Left cardiac atrium (tissue), 4 donors: ENCODE measurements around the gene FAM3A. TPM values are rescaled to one million over a fixed set of nuclear protein-coding genes. Genes with fewer than 3 reads are reported as not detected.

Experiments used
- ATAC-seq, 2 donors: fragments of 200-7000 bp; cut with Tn5 transposase; one replicate each; pipeline ENCODE4 v1.9.1; 2020; ENCODE audit warnings: mild to moderate bottlenecking in 2 of 2, moderate library complexity in 2 of 2
- DNase-seq: peaks from one replicate; pipeline ENCODE4 v3.0.0-alpha.2; 2020
- intact Hi-C, 2 donors: fragments of 100-400 bp; cut with DNase I; formaldehyde crosslinking; loops; one replicate each; pipeline versions ENCODE4 v1.14.1 to v1.15.1; 2022 to 2023
- total RNA-seq, 2 donors: library from RNA; stranded (reverse); fragmentation: NEBNext Ultra II Directional; extraction: Animal tissue kit (Norgen Biotek cat#: 25700); gene quantifications; one replicate each; pipeline ENCODE4 v1.2.1, GENCODE V29; 2021
- donor health status: DM: no; HTN: yes; CAD: no.
- donor health status: DM: no; HTN: yes; CAD: no; lungs with severe emphysema.
- donor health status: DM: yes; HTN: yes; CAD: no.
- donor health status: Dilated cardiomyopathy.

FAM3A gene
- total RNA-seq, 2 donors from 2014 or later = 44.4 to 51.0 TPM

GRCh38 chrX:154485150-154486051 is 30.6 kb downstream of the FAM3A start:
- ATAC-seq (no peak), DNase-seq (no peak)
- intact Hi-C loops = no loop called here

GRCh38 chrX:154484255-154485149 is 31.5 kb downstream of the FAM3A start:
- intact Hi-C loops = no loop called here
- DNase-seq = no peak
- ATAC-seq = peak in 1 of 2 donors; percentile 10

- no peak for ATAC-seq
- no peak for DNase-seq
- intact Hi-C loops = no loop called here
Measured at GRCh38 chrX:154483325-154483724, 32.7 kb downstream of the FAM3A start.

GRCh38 chrX:154482786-154483185 is 33.2 kb downstream of the FAM3A start:
- no peak for DNase-seq
- no peak for ATAC-seq
- intact Hi-C loops = no loop called here

- DNase-seq (no peak), ATAC-seq (no peak)
- intact Hi-C loops = no loop called here
Measured at GRCh38 chrX:154481911-154482601, 34.0 kb downstream of the FAM3A start.

GRCh38 chrX:154481195-154481594 is 34.8 kb downstream of the FAM3A start:
- intact Hi-C loops = no loop called here
- ATAC-seq (no peak), DNase-seq (no peak)

- intact Hi-C loops = no loop called here
- DNase-seq (peak; percentile 93), ATAC-seq (peak; percentile 95 to 97)
Measured at GRCh38 chrX:154478728-154479622, 37.1 kb downstream of the FAM3A start, which contains the start of gene LAGE3. TSS of gene LAGE3 (minus strand) at chrX:154479281. CDS start at chrX:154478915, 366 bp downstream.

GRCh38 chrX:154477891-154478477 is 38.0 kb downstream of the FAM3A start:
- ATAC-seq = peak in 1 of 2 donors; percentile 1
- intact Hi-C loops = no loop called here
- no peak for DNase-seq

GRCh38 chrX:154476821-154477220 is 39.2 kb downstream of the FAM3A start:
- ATAC-seq = no peak
- no peak for DNase-seq
- intact Hi-C loops = no loop called here

- no peak for DNase-seq
- intact Hi-C loops = no loop called here
- ATAC-seq = no peak
Measured at GRCh38 chrX:154473683-154474082, 42.3 kb downstream of the FAM3A start.

- ATAC-seq = no peak
- DNase-seq = no peak
- intact Hi-C loops = no loop called here
Measured at GRCh38 chrX:154472685-154473632, 43.1 kb downstream of the FAM3A start.

- no peak for DNase-seq
- ATAC-seq = no peak
- intact Hi-C loops = no loop called here
Measured at GRCh38 chrX:154471839-154472684, 44.0 kb downstream of the FAM3A start.

GRCh38 chrX:154470914-154471568 is 45.0 kb downstream of the FAM3A start:
- DNase-seq (no peak), ATAC-seq (no peak)
- intact Hi-C loops = no loop called here

- ATAC-seq (no peak), DNase-seq (no peak)
- intact Hi-C loops = no loop called here
Measured at GRCh38 chrX:154470434-154470833, 45.6 kb downstream of the FAM3A start.

GRCh38 chrX:154469880-154470279 is 46.2 kb downstream of the FAM3A start:
- ATAC-seq (no peak), DNase-seq (no peak)
- intact Hi-C loops = no loop called here

- ATAC-seq (no peak), DNase-seq (no peak)
- intact Hi-C loops = no loop called here
Measured at GRCh38 chrX:154469114-154469513, 46.9 kb downstream of the FAM3A start.
